ENCODE results near the gene USF2.
"Not testable (repeated sequence)": the region's sequence is repeated elsewhere in the genome, so short reads cannot be mapped to it uniquely, and the experiment has no call there.

USF2 gene, protein sequence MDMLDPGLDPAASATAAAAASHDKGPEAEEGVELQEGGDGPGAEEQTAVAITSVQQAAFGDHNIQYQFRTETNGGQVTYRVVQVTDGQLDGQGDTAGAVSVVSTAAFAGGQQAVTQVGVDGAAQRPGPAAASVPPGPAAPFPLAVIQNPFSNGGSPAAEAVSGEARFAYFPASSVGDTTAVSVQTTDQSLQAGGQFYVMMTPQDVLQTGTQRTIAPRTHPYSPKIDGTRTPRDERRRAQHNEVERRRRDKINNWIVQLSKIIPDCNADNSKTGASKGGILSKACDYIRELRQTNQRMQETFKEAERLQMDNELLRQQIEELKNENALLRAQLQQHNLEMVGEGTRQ

DNA sequence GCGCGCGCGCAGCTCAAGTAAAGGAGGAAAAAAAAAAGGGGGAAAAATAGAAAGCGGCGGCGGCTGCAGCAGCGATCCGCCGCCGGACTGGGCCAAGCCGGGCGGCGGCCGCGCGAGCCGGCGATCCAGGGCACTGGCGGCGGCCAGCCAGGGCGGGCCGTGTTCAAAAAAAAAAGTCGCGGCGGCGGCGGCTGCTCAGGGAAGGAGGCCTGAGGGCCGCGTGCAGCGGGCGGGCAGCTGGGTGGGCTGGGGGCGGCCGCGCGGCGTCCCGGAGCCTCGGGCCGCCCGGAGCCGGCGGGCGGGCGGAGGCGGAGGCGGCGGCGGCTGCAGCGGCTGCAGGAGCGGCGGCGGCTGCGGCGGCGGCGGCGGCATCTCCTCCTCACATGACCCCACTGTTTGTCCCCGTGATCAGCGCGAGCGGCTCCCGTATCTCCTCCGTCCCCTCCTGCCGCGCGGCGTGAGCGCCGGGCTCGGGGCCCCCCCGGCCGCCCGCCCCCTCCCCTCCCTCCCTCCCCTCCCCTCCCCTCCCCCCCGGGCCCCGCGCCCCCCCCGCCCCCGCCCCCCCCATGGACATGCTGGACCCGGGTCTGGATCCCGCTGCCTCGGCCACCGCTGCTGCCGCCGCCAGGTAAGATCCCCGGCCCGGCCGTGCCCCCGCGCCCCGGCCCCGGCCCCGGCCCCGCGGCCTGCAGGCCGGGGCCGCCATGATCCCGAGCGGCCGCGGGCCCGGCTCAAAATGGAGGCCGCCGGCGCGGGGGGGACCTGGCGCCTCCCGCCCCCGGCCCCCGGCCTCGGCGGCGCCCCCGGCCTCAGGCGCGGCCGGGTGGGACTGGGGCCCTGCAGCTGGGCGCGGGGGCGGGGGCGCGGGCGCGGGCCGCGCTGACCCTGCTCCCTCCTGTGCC, at the start of gene USF2:
TSS of gene USF2 (plus strand) at position 427 of the 902 bp plus-strand sequence. CDS start at position 567, 140 bp downstream.
- peak; percentile 73 for DNase-seq (ENCODE audit: low spot score)

DNA sequence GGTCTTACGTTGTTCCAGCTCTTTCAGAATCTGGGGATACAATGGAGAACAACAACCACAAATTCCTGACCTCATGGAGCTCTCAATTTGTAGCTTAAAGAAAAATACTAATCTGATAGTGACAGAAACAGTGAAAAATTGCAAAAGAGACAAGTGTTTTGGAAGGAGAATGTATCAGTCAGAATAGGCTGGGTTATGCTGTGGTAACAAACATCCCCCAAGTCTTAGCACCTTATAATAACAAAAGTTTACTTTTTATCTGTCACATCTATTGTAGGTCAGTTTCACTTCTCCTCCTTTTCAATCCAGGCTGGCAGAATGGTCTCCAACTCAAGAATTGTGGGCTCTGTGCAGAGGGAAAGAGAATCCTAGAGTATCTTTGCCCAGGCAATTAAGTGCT, 49.8 kb upstream of the USF2 start:
- no peak for DNase-seq (ENCODE audit: low spot score)

DNA sequence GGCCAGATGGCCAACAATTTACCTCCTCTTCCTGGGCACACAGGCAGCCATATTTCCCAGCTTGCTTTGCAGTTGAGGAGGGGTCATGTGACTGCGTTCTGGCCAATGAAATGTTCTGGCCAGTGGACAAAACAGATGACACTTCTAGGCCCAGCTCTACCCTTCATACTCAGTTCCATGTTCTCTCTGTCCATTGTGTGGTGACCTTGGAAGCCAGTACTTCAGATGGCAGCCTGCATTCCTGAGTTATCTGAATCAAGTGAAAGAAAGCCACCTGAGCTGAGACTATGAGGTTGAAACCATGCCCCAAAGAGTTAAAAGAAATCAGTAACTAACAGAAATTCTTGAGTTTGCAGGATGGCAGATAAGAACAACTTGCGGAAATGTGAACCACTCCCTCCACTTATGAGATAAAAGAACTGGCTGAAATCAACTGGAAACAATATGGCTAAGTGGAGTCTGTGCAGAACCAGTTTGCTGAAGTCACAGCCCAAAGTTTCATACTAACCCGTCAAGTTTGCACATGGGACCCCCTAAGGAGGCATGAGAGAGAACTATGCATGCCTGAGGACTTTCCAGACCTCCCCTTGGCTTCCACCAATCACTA, 48.3 kb upstream of the USF2 start:
- DNase-seq (ENCODE audit: low spot score): no peak

DNA sequence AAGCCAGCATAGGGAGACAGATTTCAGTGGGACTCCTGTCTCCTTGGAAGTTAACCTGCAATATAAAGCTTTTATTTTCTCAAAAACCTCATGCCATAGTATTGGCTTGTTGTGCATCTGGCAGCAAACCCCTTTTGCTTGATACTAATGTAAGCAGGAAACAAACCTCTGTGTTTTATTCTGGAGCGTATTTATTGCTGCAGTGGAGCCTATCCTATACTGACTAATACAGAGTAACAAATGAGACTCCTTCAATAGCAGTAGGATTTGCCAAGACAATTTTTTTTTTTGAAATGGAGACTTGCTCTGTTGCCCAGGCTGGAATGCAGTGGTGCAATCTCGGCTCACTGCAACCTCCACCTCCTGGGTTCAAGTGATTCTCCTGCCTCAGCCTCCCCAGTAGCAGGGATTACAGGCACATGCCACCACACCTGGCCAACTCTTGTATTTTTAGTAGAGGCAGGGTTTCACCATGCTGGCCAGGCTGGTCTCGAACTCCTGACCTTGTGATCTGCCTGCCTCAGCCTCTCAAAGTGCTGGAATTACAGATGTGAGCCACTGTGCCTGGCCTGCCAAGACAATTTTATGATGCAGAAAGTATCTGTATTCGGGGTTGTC, 47.7 kb upstream of the USF2 start:
- not testable (repeated sequence) for DNase-seq (ENCODE audit: low spot score)

DNA sequence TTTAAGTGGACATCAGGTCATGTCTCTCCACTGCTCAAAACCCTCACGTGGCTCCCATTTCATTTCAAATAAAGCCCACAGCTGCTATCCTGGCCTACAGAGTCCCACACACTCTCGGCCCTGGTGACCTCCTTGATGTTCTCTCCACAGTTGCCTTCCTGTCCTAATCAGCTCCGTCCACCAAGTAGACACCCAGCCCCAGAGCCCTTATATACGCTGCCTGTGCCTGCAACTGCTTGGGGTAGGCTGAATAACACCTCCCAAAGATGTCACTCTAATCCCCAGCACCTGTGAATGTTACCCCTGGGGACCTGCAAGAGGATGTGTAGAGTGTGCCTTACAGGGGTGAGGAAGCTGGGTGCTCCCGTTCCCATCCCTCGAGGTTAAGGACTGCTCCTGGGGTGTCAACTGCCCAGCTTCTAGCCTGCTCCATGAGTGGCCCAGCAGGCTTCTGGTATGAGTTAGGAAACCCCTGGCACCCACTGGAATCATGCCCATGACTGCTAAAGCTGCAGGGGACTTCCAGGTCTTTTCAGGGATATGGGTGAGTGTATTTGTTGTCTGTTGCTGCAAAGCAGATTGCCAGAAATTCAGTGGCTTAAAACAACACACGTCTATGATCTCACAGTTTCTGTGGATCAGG, 46.3 kb upstream of the USF2 start:
- no peak for DNase-seq (ENCODE audit: low spot score)

DNA sequence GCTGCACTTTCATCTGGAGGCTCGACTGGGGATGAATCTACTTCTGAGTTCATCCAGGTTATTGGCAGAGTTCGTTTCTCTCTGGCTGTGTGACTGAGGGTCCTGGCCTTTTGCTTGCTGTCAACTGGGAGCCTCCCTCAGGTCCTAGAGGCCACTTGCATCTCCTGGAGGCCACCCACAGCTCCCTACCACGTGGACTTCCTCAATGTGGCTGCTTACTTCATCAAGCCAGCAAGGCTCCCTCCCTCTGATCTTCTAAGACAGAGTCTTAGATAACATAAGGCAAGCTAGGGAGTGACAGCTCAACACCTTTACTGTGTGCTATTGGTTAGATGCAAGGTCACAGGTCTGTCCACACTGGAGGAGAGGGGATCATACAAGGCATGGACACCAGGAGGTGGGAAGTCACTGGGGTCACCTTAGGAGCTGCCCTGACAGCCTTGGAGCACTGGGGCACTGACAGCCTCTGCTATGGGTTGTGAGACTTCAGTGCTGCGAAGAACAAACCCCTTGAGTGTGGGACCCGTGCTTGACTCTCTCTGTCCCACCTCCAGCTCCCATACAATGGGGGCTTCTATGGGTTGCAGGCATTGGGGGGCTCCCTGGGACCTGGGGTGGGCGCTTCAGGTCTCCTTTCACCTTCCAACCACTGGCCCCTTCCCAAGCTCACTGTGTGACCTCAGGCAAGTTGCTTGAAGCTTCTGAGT, 45.5 kb upstream of the USF2 start:
- DNase-seq (ENCODE audit: low spot score): peak; percentile 18

DNA sequence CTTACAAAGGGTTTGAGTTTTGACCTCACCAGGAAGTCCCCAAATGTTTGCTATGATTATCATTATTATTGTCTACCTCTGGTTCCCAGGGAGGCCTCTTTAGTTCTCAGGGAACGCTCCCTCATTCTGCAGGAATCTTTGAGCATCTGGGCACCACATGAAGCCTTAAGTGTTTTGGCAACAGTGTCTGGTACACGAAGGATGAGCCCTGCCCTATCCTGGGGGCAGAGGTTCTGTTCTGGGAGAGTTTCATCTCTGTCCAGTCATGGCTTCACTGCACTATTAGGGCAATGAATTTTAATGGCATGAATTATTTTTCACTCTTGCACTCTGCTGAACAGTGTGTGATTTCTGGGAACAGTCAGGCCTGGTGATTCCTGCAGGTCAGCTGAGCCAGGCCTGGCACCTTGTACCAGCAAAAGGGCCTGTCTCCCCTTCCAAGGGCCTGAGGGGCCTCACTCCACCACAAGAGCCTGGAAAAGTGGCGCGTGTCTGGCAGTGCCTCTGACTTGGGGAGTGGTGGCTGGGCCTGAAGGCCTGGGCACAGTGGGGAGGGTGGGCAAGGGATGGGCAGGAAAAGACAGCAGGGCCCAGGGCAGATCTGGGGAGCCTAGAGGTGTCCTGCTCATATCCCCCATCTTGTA, 44.8 kb upstream of the USF2 start:
- no peak for DNase-seq (ENCODE audit: low spot score)

DNA sequence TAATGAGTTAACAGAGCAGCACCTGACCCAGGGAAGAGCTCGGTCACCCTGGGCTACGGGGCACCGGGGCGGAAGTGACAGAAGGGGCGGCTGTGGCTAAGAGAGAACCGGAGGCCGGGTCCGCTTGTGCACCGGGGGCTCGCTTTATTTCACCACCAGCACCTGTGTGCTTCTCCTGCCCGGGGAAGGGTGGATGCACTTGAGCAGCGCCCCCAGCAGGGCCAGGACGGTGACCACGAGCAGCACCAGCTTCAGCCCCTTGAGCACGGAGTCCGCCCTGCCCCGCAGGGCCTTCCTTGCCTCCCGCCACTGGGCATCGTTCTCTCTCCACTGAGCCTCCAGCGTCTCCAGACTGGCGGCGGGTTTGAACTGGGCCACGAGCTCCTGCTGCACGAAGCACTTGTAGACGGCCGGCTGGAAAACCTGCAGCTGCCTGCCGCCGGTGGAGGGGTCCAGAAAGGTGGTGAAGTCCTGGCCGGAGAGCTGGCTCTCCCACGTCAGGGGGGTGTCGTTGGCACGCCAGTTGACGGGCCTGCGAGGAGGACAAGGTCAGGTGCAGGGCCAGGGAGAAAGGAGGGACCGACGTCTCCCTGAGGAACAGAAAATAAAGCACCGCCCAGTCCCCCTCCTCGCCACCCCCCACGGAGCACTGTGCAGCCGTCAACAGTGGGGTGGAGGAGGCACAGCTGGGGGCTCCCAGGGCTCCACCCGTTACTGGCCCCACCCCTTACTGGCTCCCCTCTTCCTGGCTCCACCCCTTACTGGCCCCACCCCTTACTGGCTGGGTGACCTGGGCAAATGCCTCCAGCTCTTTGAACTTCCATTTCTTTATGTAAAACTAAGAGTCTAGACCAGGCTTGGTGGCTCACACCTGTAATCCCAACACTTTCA, 43.8 kb upstream of the USF2 start:
- DNase-seq (ENCODE audit: low spot score): no peak

DNA sequence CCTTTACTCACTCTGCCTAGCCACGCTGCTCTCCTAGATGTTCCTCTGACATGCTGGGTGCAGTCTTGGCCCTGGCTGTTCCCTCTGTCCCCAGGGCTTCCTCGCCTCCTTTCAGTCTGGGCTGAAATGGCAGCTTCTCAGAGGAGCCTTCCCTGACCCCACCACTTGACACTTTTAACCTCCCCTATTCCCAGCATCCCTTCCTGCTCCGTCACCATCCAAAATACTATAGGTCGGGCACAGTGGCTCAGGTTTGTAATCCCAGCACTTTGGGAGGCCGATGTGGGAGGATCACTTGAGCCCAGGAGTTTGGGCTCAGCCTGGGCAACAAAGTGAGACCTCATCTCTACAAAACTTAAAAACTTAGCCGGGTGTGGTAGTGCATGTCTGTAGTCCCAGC, 42.8 kb upstream of the USF2 start:
- no peak for DNase-seq (ENCODE audit: low spot score)

DNA sequence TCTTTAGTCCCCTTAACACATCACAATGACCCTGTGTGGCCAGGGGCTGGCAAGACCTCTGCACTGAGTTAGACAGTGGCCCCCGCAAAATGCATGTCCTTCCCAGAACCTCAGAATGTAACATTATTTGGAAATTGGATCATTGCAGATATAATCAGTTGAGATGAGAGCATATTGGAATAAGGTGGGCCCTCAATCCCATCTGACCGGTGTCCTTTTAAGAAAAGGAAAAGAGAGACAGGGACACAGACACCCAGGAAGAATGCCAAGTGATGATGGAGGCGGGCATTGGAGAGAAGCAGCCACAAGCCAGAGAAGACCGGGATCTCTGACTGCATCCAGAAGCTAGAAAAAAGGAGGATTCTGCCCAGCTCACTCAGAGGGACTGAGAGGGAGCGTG, 42.0 kb upstream of the USF2 start:
- DNase-seq (ENCODE audit: low spot score): no peak

DNA sequence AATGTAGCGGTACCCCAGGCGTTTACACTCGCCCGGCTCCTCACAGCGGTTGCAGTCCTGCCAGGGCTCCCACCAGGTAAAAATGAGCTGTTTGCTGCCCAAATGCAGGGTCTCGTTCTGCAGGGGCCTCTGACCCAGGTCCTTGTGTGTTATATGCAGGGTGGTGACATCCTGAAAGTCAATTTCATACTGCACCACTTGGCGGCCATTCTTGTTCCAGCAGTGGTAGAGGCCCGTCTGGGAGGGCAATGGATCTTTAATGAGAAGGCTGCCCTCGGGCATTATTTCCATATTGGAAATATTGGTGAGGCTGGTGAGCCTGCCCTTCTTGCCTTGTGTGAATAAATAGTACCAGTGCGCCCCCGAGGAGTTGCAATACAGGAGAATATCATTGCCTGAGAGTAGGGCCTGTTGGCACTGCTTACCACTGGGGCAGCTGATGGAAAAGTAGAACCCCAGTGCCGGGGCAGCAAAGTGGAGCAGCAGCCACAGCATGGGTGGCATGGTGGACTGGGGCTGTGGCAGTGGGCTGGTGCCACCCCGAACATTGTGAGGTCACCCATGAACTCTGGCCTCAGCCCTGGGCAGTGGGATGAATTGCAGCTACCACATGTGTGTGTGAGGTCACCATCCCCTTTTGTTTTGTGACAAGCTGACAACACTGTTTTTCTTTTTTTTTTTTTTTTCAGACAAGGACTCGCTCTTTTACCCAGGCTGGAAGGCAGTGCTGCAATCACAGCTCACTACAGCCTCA, 40.4 kb upstream of the USF2 start, which contains the start of gene FAM187B:
TSS of gene FAM187B (minus strand) at position 563 of the 754 bp plus-strand sequence. CDS start at position 504, 59 bp downstream.
- DNase-seq (ENCODE audit: low spot score): peak; percentile 25

DNA sequence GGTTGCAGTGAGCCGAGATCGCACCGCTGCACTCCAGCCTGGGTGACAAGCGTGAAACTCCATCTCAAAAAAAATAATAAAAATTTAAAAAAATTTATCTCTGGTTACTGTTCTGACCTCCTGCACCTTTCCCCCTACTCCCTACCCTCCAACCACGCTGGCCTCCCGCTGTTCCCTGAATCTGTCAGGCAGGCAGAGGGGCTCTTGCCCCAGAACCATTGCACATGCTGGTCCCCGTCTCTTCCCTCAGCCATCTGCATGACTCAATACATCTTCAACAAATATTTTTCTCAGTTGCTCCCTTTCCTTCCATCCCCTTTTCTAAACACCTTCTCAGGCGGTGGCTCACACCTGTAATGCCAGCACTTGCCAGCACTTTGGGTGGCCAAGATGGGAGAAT, 39.2 kb upstream of the USF2 start:
- peak; percentile 18 for DNase-seq (ENCODE audit: low spot score)

DNA sequence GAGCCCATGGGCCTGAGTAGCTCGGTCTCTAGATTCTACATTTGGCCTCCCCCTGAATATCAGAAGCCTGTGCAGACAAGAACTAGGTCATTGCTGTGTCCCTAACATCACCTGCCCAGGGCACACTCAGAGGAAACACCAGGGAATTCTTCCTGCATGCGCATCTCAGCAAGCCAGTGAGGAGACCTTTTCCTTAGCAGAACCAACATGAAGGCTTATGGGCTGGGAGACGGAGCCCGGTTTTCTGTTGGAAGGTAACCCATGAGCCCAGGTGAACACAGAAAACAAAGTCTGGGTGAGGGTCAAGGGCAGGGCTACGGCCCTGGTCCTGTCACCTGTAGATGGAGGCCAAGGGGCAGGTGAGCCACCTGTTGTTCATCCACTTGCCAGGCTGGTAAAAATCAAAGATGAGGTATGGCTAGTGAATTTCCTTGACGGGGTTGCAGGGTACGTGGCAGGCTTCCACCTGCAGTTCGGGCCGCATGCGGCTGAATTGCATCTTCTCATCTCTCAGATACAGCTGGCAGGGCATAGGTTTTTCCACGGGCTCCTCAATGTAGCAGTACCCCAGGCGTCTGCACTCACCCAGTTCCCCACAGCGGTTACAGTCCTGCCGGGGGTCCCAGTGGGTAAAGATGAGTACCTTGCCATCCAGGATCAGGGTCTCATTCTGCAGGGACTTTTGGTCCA, 36.7 kb upstream of the USF2 start:
- DNase-seq (ENCODE audit: low spot score): peak; percentile 55

DNA sequence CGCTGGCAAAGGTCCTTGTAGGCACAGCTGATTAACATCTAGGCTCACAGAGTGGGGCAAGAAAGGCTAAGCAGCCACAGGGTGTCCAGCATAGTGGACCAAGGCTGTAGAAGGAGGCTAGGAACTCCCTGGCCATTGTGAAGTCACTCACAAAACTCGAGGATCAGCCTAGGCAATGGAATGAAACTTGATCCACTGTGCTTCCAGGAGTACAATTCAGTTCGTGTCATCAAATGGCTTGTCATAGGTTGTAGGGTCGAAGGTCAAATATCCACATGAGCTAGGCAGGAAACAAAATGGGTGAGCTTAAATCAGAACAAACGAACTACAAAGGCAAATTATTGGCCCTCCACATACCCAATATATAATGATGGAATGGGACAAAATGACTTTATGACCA, 35.9 kb upstream of the USF2 start:
- no peak for DNase-seq (ENCODE audit: low spot score)

DNA sequence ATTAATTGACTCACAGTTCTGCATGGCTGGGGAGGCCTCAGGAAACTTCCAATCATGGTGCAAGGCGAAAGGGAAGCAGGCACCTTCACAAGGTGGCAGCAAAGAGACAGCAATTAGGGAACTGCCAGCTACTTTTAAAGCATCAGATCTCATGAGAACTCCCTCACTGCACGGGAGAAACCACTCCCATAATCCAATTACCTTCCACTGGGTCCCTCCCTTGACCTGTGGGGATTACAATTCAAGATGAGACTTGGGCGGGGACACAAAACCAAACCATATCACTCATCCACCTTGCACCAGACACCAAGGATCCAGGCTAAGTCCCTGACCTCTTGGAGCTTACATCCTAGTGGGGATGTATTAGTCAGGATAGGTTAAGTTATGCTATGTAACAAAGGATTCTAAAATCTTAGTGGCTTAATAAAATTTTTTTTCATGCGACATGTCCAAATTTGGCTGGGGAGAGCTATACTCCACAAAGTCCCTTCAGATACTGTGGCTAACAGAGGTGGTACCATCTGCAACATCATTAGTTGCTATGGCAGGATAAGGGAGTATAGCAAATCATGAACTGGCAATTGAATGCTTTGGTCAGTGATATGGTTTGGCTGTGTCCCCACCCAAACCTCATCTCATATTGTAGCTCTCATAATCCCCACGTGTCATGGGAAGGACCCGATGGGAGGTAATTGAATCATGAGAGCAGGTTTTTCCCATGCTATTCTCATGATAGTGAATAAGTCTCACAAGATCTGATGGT, 31.9 kb upstream of the USF2 start:
- DNase-seq (ENCODE audit: low spot score): peak; percentile 36

DNA sequence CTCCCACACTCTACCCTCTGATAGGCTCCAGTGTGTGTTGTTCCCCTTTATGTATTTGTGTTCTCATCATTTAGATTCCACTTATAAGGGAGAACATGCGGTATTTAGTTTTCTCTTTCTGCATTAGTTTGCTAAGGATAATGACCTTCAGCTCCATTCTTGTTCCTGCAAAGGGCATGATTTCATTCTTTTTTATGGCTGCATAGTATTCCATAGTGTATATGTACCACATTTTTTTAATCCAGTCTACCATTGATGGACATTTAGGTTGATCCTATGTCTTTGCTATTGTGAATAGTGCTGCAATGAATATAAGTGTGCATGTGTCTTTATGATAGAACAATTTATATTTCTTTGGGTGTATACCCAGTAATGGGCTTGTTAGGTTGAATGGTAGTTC, 29.2 kb upstream of the USF2 start:
- not testable (repeated sequence) for DNase-seq (ENCODE audit: low spot score)

DNA sequence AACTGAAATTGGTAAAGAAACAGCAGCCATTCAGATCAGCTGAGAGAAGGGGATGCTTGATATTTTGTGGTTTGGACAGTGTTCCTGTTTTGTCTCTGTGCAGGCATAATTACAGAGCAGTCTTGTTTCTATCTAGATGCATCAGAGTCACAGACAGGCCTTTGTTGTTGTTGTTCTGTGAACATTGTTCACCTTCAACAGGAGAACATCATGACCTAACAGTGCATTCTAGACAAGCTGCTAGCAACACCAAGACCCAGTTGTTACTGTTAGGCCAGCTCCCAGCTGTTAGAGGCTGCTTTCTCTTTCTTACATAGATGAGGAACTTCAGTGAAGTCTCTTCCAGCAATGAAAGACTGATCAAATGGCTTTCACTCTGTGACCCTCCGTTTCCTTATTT, 28.4 kb upstream of the USF2 start:
- no peak for DNase-seq (ENCODE audit: low spot score)
